MCF 10A (cell line): ENCODE results near the gene WDPCP. TPM values are rescaled to one million over a fixed set of nuclear protein-coding genes. Genes with fewer than 3 reads are reported as not detected.

Experiments used
- BruUV-seq: library from RNA; stranded (reverse); fragments of 400-500 nt; replicated peaks from 2 replicates; lab custom pipeline; 2021; lab: Mats Ljungman, UMichigan
- CTCF ChIA-PET: fragments of 300-600 bp; sonication (Branson Sonifier 250); formaldehyde crosslinking; extraction: SDS; loops from one replicate; lab custom pipeline; 2021; ENCODE audit warnings: antibody characterized with exemption, inconsistent platforms; lab: Yijun Ruan, JAX
- POLR2A ChIA-PET: fragments of 300-600, 350-650 bp; sonication (Branson Sonifier 250); formaldehyde crosslinking; extraction: SDS; loops from one replicate; lab custom pipeline; 2020; ENCODE audit warnings: antibody characterized with exemption, inconsistent platforms; lab: Yijun Ruan, JAX
- DNase-seq: peaks from one replicate; pipeline ENCODE4 v3.0.0-alpha.2; 2018; ENCODE audit not compliant: unreplicated experiment
- H3K27ac Mint-ChIP-seq: one replicate; pipeline ENCODE4 v1.8.0; 2022; ENCODE audit warnings: mild to moderate bottlenecking, low read depth, mixed read lengths; ENCODE audit not compliant: unreplicated experiment
- H3K27me3 Mint-ChIP-seq: one replicate; pipeline ENCODE4 v1.8.0; 2022; ENCODE audit warnings: mixed read lengths; ENCODE audit not compliant: insufficient read depth, unreplicated experiment
- H3K36me3 Mint-ChIP-seq: one replicate; pipeline ENCODE4 v1.8.0; 2022; ENCODE audit warnings: mild to moderate bottlenecking, moderate library complexity, mixed read lengths; ENCODE audit not compliant: insufficient read depth, unreplicated experiment
- H3K4me1 Mint-ChIP-seq: one replicate; pipeline ENCODE4 v1.8.0; 2022; ENCODE audit warnings: mixed read lengths; ENCODE audit not compliant: insufficient read depth, unreplicated experiment
- H3K4me3 Mint-ChIP-seq: one replicate; pipeline ENCODE4 v1.8.0; 2022; ENCODE audit warnings: mild to moderate bottlenecking, moderate library complexity, mixed read lengths; ENCODE audit not compliant: unreplicated experiment
- H3K9me3 Mint-ChIP-seq: one replicate; pipeline ENCODE4 v1.8.0; 2022; ENCODE audit warnings: mixed read lengths; ENCODE audit not compliant: unreplicated experiment
- intact Hi-C: fragments of 100-400 bp; cut with micrococcal nuclease; formaldehyde crosslinking; loops from 2 replicates; pipeline ENCODE4 v1.14.1; 2022
- total RNA-seq: library from RNA; stranded (reverse); gene quantifications from 2 replicates; pipeline ENCODE4 v1.2.3, GENCODE V29; 2022
- TF ChIP-seq, protein P1 (sequence below): fragments of 200-600 bp; IDR thresholded peaks from one replicate; pipeline ENCODE4 v1.8.0; 2022; ENCODE audit warnings: antibody characterized with exemption, mild to moderate bottlenecking; ENCODE audit not compliant: unreplicated experiment

Gene WDPCP
- total RNA-seq, 1 experiment from 2014 or later, result 6.9 TPM

GRCh38 chr2:63587814-63588384, 378 bp downstream of the WDPCP start:
- CTCF ChIA-PET, result interaction anchor here (0.6 to 0.7 kb wide), 4 partner anchors 17 to 471 kb away, joined by 3 to 5 read pairs (median 3); no protein-coding TSS in a partner anchor
- Mint-ChIP-seq H3K9me3 (peaks cover 4% of the 10 kb centered on the region), H3K27me3 (no peaks in the 10 kb centered on the region), H3K27ac (peak overlapping the region; percentile 94), H3K36me3 (peaks cover 1% of the 10 kb centered on the region), H3K4me1 (peaks cover 18% of the 10 kb centered on the region), H3K4me3 (peak overlapping the region; percentile 98)
- intact Hi-C loops, result loop anchor here (10.0 kb wide), 2 partner anchors 257 to 297 kb away; partner anchors contain the start of gene UGP2
- no peak for DNase-seq
- POLR2A ChIA-PET, result interaction anchor here (0.5 to 7.9 kb wide), 42 partner anchors 9 to 1163 kb away, joined by 3 to 107 read pairs (median 4); partner anchors contain the start of gene UGP2
- BruUV-seq, result no TSS peak
- TF ChIP-seq, protein P1, sequence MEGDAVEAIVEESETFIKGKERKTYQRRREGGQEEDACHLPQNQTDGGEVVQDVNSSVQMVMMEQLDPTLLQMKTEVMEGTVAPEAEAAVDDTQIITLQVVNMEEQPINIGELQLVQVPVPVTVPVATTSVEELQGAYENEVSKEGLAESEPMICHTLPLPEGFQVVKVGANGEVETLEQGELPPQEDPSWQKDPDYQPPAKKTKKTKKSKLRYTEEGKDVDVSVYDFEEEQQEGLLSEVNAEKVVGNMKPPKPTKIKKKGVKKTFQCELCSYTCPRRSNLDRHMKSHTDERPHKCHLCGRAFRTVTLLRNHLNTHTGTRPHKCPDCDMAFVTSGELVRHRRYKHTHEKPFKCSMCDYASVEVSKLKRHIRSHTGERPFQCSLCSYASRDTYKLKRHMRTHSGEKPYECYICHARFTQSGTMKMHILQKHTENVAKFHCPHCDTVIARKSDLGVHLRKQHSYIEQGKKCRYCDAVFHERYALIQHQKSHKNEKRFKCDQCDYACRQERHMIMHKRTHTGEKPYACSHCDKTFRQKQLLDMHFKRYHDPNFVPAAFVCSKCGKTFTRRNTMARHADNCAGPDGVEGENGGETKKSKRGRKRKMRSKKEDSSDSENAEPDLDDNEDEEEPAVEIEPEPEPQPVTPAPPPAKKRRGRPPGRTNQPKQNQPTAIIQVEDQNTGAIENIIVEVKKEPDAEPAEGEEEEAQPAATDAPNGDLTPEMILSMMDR, result no peak

DNA sequence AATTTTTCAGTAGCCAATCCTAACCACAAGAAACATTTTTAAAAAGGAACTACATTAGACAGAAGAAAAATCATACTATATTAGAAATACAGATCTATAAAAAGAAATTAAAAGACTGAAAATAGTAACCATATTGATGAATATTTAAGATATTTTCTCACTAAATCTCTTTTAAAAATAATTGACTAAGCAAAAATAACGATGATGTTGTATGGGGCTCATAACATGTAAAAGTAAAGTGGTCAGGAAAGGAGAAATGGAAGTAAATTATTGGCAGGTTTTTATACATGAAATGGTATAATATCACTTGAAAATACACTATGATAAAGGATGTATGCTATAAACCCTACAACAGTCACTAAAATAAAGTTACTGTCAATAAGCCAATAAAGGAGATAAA, 5.4 kb downstream of the WDPCP start:
- ChIA-PET CTCF (no interaction called here), POLR2A (interaction anchor here (0.6 kb wide), 2 partner anchors 80 to 1029 kb away, joined by 3 to 4 read pairs; no protein-coding TSS in a partner anchor)
- intact Hi-C loops, result loop anchor here (10.0 kb wide), 2 partner anchors 262 to 302 kb away; partner anchors contain the start of gene UGP2
- H3K4me3 Mint-ChIP-seq, result no peak overlapping the region
- peaks cover 6% of the 10 kb centered on the region for H3K9me3 Mint-ChIP-seq
- H3K27me3 Mint-ChIP-seq, result no peaks in the 10 kb centered on the region
- DNase-seq, result no peak
- peak overlapping the region; percentile 67 for H3K27ac Mint-ChIP-seq
- H3K4me1 Mint-ChIP-seq, result peaks cover 21% of the 10 kb centered on the region
- TF ChIP-seq, protein P1, result no peak
- BruUV-seq, result no TSS peak
- no peaks in the 10 kb centered on the region for H3K36me3 Mint-ChIP-seq

DNA sequence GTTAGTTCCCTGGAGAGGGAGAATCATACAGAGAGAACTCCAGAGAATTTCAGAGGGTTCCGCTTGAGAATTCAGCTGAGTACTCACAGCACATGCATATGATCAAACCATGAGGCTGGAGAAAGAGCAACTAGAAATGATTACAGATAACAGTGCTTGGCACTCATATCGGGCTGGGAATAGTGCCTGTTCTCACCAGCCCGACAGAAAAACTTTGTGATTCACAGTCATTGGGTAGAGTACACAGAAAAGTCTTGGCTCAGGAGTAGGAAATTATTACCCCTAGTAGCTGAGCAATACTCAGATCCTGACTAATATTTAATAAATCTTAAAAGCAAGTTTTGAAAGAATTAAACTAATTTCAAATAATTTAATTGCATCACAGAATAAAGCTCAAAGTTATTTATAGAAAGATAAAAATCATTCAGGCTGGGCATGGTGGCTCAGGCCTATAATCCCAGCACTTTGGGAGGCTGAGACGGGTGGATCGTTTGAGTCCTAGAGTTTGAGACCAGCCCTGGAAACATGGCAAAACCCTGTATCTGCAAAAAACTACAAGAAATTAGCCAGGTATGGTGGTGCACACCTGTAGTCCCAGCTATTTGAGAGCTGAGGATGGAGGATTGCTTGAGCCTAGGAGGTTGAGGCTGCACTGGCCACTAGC, 6.8 kb downstream of the WDPCP start:
- no TSS peak for BruUV-seq
- TF ChIP-seq, protein P1, result no peak
- Mint-ChIP-seq H3K36me3 (no peaks in the 10 kb centered on the region), H3K27me3 (no peaks in the 10 kb centered on the region), H3K4me1 (peaks cover 12% of the 10 kb centered on the region), H3K9me3 (peaks cover 6% of the 10 kb centered on the region), H3K4me3 (no peak overlapping the region), H3K27ac (no peak overlapping the region)
- POLR2A ChIA-PET, result interaction anchor here (0.7 to 1.5 kb wide), 5 partner anchors 9 to 261 kb away, joined by 3 to 6 read pairs (median 4); partner anchors contain the start of gene UGP2
- intact Hi-C loops, result loop anchor here (10.0 kb wide), 2 partner anchors 263 to 303 kb away; partner anchors contain the start of gene UGP2
- CTCF ChIA-PET, result no interaction called here
- no peak for DNase-seq

- intact Hi-C loops, result loop anchor here (10.0 kb wide), 2 partner anchors 264 to 304 kb away; partner anchors contain the start of gene UGP2
- ChIA-PET CTCF (no interaction called here), POLR2A (interaction anchor here (0.7 to 1.5 kb wide), 5 partner anchors 9 to 261 kb away, joined by 3 to 6 read pairs (median 4); partner anchors contain the start of gene UGP2)
- Mint-ChIP-seq H3K4me1 (peaks cover 12% of the 10 kb centered on the region), H3K27ac (no peak overlapping the region), H3K27me3 (no peaks in the 10 kb centered on the region), H3K36me3 (no peaks in the 10 kb centered on the region), H3K9me3 (peaks cover 6% of the 10 kb centered on the region), H3K4me3 (no peak overlapping the region)
- TF ChIP-seq, protein P1, result no peak
- no peak for DNase-seq
- no TSS peak for BruUV-seq
These were observed 7.5 kb downstream of the WDPCP start for GRCh38 chr2:63580651-63581297.
